H1 (cell line): ENCODE measurements around the gene STYXL1.

Experiments
- ATF3 ChIP-seq: IDR thresholded peaks from 2 replicates; pipeline ENCODE4 v1.6.1; 2011; ENCODE audit warnings: low read depth, mild to moderate bottlenecking, low read length; ENCODE audit not compliant: insufficient read depth
- CTCF ChIP-seq, 3 experiments: IDR thresholded peaks; 1 replicate in 2 of 3; 2 replicates in 1 of 3; pipeline versions ENCODE4 v1.5.1 to v1.6.1; 2011; ENCODE audit warnings: low read length in 3 of 3, mild to moderate bottlenecking in 3 of 3, inconsistent platforms in 2 of 3, low read depth in 1 of 3, moderate library complexity in 1 of 3; ENCODE audit not compliant: insufficient read depth in 1 of 3; ENCODE audit errors: control extremely low read depth in 1 of 3
- KDM1A ChIP-seq: fragments of 200-600, 300-600 bp; sonication (generic); IDR thresholded peaks from 2 replicates; pipeline ENCODE4 v1.7.1; 2016; ENCODE audit warnings: mild to moderate bottlenecking, low read length, borderline replicate concordance
- TAF1 ChIP-seq: IDR thresholded peaks from 2 replicates; pipeline ENCODE4 v1.6.1; 2011; ENCODE audit warnings: mild to moderate bottlenecking, low read depth, low read length
- ZNF274 ChIP-seq: IDR thresholded peaks from 2 replicates; pipeline ENCODE4 v1.7.0; 2012; ENCODE audit warnings: low read length, borderline replicate concordance; ENCODE audit errors: extremely low read depth

- TF ChIP-seq ATF3 = no peak
- TF ChIP-seq CTCF (IDR thresholded peaks at IDR 0.05; ENCODE audit: control extremely low read depth in 1 of 3, insufficient read depth in 1 of 3, low read depth in 1 of 3, low read length in 3 of 3) = no peak
- TF ChIP-seq KDM1A = no peak
- no peak for TF ChIP-seq ZNF274
- TF ChIP-seq TAF1 = no peak
Observed at GRCh38 chr7:76091506-76091905, 43.7 kb upstream of the STYXL1 start.
